ENCODE measurements around the gene DLX2.

DNA sequence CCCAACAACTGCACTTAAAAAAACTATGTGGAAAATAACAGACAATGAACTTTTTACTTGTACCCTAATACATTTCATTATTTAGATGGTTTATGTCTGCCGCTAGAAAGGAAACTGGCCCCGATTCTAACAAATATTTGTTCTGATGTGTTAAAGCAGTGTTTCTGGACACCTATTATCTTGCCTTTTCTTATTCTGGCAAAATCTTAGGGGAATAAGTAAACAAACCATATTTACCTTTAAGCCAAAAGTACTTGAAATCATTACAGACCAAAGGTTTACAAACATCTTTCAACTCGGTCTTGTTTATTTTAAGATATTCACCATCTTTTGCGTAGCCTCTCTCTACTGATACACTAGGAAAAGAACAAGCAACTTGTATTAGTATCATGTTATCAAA is 29.2 kb downstream of the DLX2 start:
- TF ChIP-seq GATA3 (IDR thresholded peaks at IDR 0.05; ENCODE audit: low read depth, low read length) (no peak), GATA2 (IDR thresholded peaks at IDR 0.05; ENCODE audit: low read depth, low read length) (no peak)

All from SH-SY5Y (cell line).